PFSK-1 (cell line): ENCODE data around the gene CD44.

Experiments
- POLR2AphosphoS5 ChIP-seq: IDR thresholded peaks from 2 replicates; pipeline ENCODE4 v1.6.1; 2012; ENCODE audit warnings: low read depth, mild to moderate bottlenecking, control low read depth, low read length, moderate library complexity
- SIN3A ChIP-seq: IDR thresholded peaks from 2 replicates; pipeline ENCODE4 v1.6.1; 2012; ENCODE audit warnings: mild to moderate bottlenecking, low read length, moderate library complexity, borderline replicate concordance; ENCODE audit not compliant: insufficient read depth
- TAF1 ChIP-seq: IDR thresholded peaks from 2 replicates; pipeline ENCODE4 v1.6.1; 2012; ENCODE audit warnings: low read length, control low read depth, borderline replicate concordance; ENCODE audit not compliant: insufficient read depth
- TF ChIP-seq, protein P1 (sequence below), 2 experiments: IDR thresholded peaks; 2 replicates each; pipeline versions ENCODE4 v1.6.1 to v1.8.0; 2011 to 2012; ENCODE audit warnings: low read depth in 2 of 2, low read length in 2 of 2, control low read depth in 1 of 2, inconsistent platforms in 1 of 2, mild to moderate bottlenecking in 1 of 2, moderate library complexity in 1 of 2; ENCODE audit not compliant: insufficient read depth in 1 of 2

DNA sequence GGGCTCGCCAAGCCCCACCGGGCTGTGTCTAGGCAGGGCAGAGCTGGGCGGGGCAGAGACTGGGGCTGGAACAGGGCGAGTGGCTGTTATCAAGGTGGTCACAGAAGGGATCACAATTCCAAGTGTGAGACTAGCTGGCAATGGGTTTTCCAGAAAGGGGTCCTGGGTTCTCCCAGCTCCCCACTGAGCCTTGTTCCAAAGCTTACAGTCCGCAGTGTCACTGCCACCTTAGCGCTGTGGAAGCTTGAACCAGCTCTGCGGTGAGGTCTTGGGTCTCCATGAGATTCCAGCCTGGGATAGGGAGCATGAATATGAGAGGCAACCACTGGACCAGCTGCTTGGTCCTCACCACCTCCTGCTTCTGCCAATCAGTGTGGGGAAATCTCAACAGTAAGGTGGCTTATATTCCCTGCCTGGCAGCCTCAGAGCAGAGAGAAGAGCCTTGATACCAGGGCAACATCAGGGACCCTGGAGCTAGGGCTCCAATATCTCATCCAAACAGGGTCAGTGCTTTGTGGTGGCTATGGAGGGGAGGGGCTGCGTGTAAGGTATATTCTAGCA, 831 bp downstream of the CD44 start:
- TF ChIP-seq TAF1 (no peak), POLR2AphosphoS5 (no peak), SIN3A (no peak)
- TF ChIP-seq, protein P1, sequence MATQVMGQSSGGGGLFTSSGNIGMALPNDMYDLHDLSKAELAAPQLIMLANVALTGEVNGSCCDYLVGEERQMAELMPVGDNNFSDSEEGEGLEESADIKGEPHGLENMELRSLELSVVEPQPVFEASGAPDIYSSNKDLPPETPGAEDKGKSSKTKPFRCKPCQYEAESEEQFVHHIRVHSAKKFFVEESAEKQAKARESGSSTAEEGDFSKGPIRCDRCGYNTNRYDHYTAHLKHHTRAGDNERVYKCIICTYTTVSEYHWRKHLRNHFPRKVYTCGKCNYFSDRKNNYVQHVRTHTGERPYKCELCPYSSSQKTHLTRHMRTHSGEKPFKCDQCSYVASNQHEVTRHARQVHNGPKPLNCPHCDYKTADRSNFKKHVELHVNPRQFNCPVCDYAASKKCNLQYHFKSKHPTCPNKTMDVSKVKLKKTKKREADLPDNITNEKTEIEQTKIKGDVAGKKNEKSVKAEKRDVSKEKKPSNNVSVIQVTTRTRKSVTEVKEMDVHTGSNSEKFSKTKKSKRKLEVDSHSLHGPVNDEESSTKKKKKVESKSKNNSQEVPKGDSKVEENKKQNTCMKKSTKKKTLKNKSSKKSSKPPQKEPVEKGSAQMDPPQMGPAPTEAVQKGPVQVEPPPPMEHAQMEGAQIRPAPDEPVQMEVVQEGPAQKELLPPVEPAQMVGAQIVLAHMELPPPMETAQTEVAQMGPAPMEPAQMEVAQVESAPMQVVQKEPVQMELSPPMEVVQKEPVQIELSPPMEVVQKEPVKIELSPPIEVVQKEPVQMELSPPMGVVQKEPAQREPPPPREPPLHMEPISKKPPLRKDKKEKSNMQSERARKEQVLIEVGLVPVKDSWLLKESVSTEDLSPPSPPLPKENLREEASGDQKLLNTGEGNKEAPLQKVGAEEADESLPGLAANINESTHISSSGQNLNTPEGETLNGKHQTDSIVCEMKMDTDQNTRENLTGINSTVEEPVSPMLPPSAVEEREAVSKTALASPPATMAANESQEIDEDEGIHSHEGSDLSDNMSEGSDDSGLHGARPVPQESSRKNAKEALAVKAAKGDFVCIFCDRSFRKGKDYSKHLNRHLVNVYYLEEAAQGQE (IDR thresholded peaks at IDR 0.05; ENCODE audit: insufficient read depth in 1 of 2, low read depth in 2 of 2, low read length in 2 of 2) = no peak
